ENCODE results near the gene MGMT. TPM values are rescaled to one million over a fixed set of nuclear protein-coding genes. Genes with fewer than 3 reads are reported as not detected.

MGMT gene
- total and polyA plus RNA-seq, 2 experiments from 2014 or later: 19.3 to 21.9 TPM

- Histone ChIP-seq H2AFZ (no peak overlapping the region), H3K4me3 (no peak overlapping the region), H3K9me2 (ENCODE audit: insufficient read depth) (no peaks in the 10 kb centered on the region), H3K4me2 (no peak overlapping the region), H3K36me3 (ENCODE audit: insufficient read depth) (no peaks in the 10 kb centered on the region), H3K27me3 (ENCODE audit: insufficient read depth) (no peaks in the 10 kb centered on the region), H3K27ac (ENCODE audit: low read depth) (no peak overlapping the region), H3K79me2 (replicated peaks; ENCODE audit: insufficient read depth) (no peaks in the 10 kb centered on the region), H3F3A (replicated peaks; ENCODE audit: low read depth) (no peaks in the 10 kb centered on the region), H4K20me1 (replicated peaks; ENCODE audit: insufficient read depth) (no peaks in the 10 kb centered on the region), H3K4me1 (ENCODE audit: insufficient read depth) (no peaks in the 10 kb centered on the region)
- ATAC-seq: no peak
- Mint-ChIP-seq H3K4me1 (peaks cover 30% of the 10 kb centered on the region), H3K27ac (no peak overlapping the region), H3K9me3 (no peaks in the 10 kb centered on the region), H3K27me3 (ENCODE audit: insufficient read depth, low read depth, poor library complexity) (peaks cover 11% of the 10 kb centered on the region), H3K4me3 (no peak overlapping the region), H3K36me3 (ENCODE audit: low read depth) (no peaks in the 10 kb centered on the region)
- TF ChIP-seq EZH2 (IDR thresholded peaks at IDR 0.05; ENCODE audit: low read depth, unreplicated experiment) (no peak), ZNF331 (CRISPR knock-in tag; IDR thresholded peaks at IDR 0.05; ENCODE audit: low read depth) (no peak), CREB1 (CRISPR knock-in tag; IDR thresholded peaks at IDR 0.05; ENCODE audit: low read depth) (no peak), NANOG (IDR thresholded peaks at IDR 0.05; ENCODE audit: borderline replicate concordance) (no peak), CTCF (conservative IDR thresholded peaks at IDR 0.05; ENCODE audit: low read depth in 2 of 2) (no peak), JUNB (IDR thresholded peaks at IDR 0.05; ENCODE audit: unreplicated experiment) (no peak), EZH2phosphoT487 (IDR thresholded peaks at IDR 0.05; ENCODE audit: unreplicated experiment) (no peak), ZNF114 (CRISPR knock-in tag; IDR thresholded peaks at IDR 0.05) (no peak), REST (IDR thresholded peaks at IDR 0.05; ENCODE audit: unreplicated experiment) (no peak), POLR2AphosphoS5 (IDR thresholded peaks at IDR 0.05; ENCODE audit: low read depth) (no peak), STAT1 (IDR thresholded peaks at IDR 0.05; ENCODE audit: unreplicated experiment) (no peak)
- TF ChIP-seq, protein P1, sequence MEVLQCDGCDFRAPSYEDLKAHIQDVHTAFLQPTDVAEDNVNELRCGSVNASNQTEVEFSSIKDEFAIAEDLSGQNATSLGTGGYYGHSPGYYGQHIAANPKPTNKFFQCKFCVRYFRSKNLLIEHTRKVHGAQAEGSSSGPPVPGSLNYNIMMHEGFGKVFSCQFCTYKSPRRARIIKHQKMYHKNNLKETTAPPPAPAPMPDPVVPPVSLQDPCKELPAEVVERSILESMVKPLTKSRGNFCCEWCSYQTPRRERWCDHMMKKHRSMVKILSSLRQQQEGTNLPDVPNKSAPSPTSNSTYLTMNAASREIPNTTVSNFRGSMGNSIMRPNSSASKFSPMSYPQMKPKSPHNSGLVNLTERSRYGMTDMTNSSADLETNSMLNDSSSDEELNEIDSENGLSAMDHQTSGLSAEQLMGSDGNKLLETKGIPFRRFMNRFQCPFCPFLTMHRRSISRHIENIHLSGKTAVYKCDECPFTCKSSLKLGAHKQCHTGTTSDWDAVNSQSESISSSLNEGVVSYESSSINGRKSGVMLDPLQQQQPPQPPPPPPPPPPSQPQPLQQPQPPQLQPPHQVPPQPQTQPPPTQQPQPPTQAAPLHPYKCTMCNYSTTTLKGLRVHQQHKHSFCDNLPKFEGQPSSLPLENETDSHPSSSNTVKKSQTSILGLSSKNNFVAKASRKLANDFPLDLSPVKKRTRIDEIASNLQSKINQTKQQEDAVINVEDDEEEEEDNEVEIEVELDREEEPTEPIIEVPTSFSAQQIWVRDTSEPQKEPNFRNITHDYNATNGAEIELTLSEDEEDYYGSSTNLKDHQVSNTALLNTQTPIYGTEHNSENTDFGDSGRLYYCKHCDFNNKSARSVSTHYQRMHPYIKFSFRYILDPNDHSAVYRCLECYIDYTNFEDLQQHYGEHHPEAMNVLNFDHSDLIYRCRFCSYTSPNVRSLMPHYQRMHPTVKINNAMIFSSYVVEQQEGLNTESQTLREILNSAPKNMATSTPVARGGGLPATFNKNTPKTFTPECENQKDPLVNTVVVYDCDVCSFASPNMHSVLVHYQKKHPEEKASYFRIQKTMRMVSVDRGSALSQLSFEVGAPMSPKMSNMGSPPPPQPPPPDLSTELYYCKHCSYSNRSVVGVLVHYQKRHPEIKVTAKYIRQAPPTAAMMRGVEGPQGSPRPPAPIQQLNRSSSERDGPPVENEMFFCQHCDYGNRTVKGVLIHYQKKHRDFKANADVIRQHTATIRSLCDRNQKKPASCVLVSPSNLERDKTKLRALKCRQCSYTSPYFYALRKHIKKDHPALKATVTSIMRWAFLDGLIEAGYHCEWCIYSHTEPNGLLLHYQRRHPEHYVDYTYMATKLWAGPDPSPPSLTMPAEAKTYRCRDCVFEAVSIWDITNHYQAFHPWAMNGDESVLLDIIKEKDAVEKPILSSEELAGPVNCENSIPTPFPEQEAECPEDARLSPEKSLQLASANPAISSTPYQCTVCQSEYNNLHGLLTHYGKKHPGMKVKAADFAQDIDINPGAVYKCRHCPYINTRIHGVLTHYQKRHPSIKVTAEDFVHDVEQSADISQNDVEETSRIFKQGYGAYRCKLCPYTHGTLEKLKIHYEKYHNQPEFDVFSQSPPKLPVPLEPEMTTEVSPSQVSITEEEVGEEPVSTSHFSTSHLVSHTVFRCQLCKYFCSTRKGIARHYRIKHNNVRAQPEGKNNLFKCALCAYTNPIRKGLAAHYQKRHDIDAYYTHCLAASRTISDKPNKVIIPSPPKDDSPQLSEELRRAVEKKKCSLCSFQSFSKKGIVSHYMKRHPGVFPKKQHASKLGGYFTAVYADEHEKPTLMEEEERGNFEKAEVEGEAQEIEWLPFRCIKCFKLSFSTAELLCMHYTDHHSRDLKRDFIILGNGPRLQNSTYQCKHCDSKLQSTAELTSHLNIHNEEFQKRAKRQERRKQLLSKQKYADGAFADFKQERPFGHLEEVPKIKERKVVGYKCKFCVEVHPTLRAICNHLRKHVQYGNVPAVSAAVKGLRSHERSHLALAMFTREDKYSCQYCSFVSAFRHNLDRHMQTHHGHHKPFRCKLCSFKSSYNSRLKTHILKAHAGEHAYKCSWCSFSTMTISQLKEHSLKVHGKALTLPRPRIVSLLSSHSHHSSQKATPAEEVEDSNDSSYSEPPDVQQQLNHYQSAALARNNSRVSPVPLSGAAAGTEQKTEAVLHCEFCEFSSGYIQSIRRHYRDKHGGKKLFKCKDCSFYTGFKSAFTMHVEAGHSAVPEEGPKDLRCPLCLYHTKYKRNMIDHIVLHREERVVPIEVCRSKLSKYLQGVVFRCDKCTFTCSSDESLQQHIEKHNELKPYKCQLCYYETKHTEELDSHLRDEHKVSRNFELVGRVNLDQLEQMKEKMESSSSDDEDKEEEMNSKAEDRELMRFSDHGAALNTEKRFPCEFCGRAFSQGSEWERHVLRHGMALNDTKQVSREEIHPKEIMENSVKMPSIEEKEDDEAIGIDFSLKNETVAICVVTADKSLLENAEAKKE (CRISPR knock-in tag; IDR thresholded peaks at IDR 0.05): no peak
- TF ChIP-seq, protein P2, sequence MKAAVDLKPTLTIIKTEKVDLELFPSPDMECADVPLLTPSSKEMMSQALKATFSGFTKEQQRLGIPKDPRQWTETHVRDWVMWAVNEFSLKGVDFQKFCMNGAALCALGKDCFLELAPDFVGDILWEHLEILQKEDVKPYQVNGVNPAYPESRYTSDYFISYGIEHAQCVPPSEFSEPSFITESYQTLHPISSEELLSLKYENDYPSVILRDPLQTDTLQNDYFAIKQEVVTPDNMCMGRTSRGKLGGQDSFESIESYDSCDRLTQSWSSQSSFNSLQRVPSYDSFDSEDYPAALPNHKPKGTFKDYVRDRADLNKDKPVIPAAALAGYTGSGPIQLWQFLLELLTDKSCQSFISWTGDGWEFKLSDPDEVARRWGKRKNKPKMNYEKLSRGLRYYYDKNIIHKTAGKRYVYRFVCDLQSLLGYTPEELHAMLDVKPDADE (IDR thresholded peaks at IDR 0.05): no peak
- DNase-seq (ENCODE audit: low spot score): no peak
These were observed 189.6 kb downstream of the MGMT start for GRCh38 chr10:129656642-129657041.
